NCI-H748 treated with DMSO at 0.1 percent for 48 hours (cell line): ENCODE measurements around the gene ALS2CL.
A peak's percentile ranks its signal among the peaks of the same experiment; 100 is the strongest.
"Not testable (repeated sequence)": the region's sequence is repeated elsewhere in the genome, so short reads cannot be mapped to it uniquely, and the experiment has no call there.

Experiments
- DNase-seq: peaks from one replicate; lab custom pipeline; 2025; lab: John Stamatoyannopoulos, UW

ALS2CL gene

GRCh38 chr3:46704346-46704745 lies 10.9 kb upstream of the ALS2CL start:
- DNase-seq, result not testable (repeated sequence)

DNA sequence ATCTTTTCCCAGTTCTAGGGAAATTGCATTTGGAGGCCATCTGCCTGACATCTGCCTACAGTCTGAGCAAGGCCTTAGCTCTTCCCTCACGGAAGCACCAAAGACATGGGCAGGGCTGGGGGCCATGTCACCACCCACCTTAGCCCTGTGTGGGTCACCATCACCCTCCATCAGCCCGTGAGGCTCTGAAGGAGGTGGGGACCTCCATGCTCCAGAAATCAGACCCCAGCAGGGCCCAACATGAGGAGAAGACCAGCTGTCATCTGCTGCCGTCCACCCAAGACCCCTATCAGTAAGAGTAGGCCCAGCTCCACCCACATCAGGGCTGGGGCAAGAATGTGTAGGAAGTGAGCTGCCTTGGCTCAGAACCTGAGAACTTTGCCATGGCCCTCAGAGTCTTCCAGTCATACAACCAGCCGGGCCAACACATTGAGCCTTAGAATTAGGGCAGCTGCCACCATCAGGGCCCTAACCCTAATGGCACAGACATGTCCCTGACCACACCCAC lies 9.6 kb upstream of the ALS2CL start:
- DNase-seq, result no peak

- DNase-seq, result no peak
Measured at GRCh38 chr3:46702246-46703012, 8.9 kb upstream of the ALS2CL start.

DNA sequence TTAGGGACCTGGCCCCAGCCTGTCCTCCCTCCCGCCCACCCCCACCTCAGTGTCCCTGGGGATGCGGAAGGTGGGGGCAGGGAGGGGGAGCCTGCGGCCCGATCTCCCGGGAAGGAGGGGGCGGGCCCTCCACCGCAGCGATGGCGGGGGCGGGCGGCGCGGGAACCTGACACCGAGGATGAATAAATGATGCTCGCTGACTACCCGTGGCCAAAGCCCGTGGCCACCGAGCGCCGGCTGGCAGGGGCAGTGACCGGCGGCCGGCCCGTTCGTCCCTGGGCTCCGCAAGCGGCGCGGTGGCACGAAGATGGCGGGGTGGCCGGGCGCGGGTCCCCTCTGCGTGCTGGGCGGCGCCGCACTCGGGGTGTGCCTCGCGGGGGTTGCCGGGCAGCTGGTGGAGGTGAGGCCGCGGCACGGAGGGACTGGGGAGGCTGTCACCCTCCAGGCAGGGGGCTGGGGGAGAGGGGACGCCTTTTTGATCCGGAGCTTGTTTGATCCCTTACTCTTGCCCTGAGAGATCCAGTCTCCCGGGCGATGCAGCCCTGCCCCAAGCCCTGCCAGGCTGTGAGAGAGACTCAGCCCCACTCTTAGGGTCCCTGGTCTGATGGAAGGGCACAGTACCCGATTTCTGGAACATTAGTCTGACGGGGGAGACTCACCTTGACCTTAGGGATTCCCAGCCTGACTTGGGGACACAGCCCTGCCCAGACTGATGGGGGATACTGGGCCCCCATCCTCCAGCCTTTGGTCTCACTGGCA lies 7.9 kb upstream of the ALS2CL start, which contains the start of gene TMIE:
TMIE (plus strand) TSS at position 212 of the 759 bp plus-strand sequence; CDS start at position 308, 96 bp downstream.
- DNase-seq, result no peak

- DNase-seq, result peak; percentile 57
Measured at GRCh38 chr3:46700772-46701171, 7.3 kb upstream of the ALS2CL start.

DNA sequence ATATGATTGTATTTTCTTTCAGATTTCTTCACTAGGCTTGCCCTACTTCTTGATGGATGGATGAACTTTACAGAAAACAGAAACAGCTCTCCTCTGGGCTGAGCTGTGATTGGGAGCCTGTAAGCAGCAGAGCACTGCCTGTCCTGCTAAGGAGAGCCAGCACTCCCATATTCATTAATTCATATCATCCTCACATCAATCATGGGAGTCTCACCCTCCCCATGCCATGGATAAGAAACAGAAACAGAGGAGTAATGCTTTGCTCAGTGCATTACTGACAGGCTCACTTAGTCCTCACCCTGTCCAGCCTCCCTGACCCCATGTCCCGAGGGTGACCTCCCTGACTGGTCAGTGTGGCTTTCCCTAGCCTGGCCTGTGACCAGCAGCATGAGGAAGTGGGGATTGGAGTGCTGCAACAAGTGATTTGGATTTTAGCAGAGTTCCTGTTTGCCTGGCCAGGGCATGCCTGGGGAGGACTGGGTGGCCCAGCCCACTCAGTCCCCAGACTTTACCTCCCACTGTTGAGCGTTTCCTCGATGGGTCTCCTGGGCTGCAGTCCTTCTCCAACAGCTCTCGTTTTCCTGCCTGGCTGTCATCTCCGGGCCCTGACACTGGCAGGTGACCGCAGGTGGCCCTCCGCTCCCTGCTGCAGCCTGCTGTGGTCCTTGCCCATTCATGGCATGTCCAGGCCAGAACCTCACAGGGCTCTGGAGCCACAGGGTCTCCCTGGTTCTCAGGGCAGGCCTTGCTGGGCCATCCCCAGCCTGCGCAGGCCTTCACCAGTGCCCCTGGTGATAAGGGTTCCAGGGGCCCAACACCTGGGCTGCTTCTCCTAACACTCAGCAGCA lies 6.4 kb upstream of the ALS2CL start:
- DNase-seq, result no peak

- no peak for DNase-seq
Measured at GRCh38 chr3:46695962-46696894, 2.7 kb upstream of the ALS2CL start.

- no peak for DNase-seq
Measured at GRCh38 chr3:46695177-46695961, 1.9 kb upstream of the ALS2CL start.

DNA sequence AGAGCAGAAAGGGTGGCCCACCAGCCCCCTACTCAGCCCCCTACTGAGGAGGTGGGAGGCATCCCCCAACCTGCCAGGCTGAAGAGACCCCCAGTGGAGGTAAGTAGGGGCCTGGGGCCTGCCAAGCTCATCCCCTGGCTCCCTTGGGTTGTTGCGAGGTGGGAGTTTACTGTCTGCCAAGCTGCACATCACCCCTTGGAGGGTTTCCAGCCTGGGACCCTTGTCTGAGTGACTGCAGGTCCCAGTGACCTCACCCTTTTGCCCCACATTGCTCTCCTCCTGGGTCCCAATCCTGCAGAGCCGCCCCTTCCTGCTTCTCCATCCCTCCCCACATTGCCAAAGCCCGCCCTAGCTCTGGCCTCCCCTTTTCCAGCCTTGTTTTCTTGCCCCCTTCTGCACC lies 1.0 kb upstream of the ALS2CL start:
- no peak for DNase-seq

- no peak for DNase-seq
Measured at GRCh38 chr3:46693892-46694226, 380 bp upstream of the ALS2CL start.

DNA sequence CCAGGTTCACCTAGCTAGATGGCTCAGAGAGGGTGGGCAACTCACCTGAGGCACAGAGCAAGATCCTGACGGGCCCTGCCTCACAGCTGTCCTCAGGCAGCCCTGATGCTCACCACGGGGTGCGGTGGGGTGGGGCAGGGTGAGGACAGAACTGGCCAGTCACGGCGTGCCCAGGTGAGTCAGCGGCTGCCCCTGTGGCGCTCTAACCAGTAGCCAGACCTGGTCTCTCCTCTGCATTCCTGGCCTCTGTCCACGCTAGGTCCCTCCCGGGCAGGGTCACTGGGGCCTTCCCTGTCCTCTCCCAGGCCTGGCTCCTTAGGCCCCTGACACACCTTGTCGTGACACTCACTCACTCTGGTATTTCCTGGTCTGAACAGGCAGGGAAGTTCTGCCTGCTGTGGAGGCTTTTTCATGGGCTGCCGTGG lies 901 bp downstream of the ALS2CL start:
- DNase-seq, result no peak

- no peak for DNase-seq
Measured at GRCh38 chr3:46690798-46691197, 2.7 kb downstream of the ALS2CL start.

DNA sequence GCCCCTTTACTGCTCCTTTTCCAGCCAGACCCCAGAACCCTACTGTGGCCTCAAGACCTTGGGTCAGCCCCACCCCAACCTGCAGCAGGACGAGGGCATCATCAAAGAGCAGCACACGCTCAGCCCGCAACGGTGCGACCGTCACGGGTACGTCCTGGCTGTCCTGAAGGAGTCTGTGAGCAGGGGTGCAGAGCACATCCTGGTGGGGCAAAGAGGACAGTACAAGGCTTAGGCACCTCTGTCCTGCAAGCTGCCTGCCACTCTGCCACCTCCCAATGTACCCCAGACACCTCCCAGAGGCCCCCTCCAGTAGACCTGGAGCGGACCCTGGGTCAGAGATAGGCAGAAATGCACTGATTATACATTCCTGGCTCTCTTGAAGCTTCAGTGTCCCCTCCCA lies 8.0 kb downstream of the ALS2CL start:
- DNase-seq, result no peak

- no peak for DNase-seq
Measured at GRCh38 chr3:46684891-46685290, 8.6 kb downstream of the ALS2CL start.

- no peak for DNase-seq
Measured at GRCh38 chr3:46682974-46683373, 10.5 kb downstream of the ALS2CL start.

DNA sequence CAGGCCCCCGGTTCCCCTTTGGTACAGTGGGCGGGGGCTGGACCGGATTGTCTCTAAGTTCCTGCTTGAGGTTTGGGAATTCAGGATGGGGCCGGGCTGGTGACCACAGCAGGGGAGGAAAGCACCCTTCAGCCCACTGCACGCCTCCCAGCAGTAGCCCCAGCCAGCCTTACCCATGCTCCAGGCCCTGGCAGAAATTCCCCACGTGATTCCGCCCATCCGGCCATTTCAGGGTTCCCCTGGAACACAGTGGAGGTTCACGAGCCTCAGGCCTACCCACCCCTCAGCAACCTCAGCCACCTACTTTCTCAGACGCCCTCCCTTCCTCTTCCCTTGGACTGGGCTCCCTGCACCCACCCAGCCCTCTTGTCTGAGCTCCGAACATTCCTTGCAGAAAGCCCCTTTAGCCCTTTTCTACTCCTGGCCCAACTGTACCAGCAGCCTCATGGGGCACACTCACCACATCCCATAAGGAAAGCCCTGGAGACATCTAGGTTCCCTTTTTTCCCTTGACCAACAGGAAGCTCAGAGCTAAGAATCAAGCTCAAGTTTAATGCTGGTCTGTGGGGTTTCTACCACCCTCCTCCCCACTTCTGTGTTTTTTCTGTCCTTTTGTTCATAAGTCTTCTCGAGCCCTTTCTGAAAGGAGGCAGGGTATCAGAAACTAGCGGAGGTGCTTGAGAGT lies 11.5 kb downstream of the ALS2CL start:
- no peak for DNase-seq

GRCh38 chr3:46681387-46681786 lies 12.1 kb downstream of the ALS2CL start:
- no peak for DNase-seq

DNA sequence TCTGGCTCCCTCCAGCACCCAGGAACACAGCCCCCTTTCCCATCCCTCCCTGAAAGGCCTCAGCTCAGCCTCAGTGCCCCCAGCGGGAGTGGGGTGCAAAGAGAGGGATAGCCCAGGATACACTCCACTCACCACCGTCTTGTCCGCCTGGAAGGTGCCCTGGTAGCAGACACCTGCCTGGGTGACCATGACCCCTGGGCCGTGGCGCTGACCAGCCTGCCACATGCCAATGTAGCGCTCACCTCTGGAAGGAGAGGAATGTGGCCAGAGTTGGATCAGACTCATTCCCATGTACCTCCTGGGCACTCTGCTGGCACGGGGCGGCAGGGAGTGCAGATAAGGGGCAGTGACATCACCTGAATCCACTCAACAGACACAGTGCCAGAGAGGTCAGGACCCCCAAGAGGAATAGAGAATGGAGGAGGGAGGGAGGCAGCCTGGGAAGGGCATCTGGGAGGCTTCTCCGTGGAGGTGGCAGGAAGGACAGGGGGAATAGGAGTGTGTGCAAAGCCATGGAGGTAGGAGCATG lies 13.1 kb downstream of the ALS2CL start:
- no peak for DNase-seq

GRCh38 chr3:46679681-46680080 lies 13.8 kb downstream of the ALS2CL start:
- no peak for DNase-seq

DNA sequence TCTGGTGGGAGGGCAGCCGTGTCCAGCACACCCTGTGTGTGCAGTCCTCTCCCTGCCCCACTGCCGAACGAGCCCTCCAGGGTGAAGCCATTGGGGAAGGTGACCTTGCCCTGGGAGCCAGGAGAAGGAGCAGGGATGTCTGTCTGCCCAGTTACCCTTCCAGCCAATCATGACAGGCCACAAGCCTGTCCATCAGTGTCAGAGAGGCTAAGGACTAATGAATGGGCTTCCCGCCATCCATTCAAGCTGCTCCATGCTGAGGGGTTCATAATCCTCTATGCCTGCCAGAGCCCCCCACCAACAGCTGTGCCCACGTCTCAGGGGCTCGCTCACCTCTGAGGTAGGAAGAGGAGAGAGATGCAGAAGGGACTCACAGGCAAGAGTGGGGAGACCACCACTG lies 15.2 kb downstream of the ALS2CL start:
- no peak for DNase-seq
